Testis (tissue), 3 donors: Measurements from ENCODE around the gene TMEM256. TPM values are rescaled to one million over a fixed set of nuclear protein-coding genes. Genes with fewer than 3 reads are reported as not detected.
"Not testable (repeated sequence)": the region's sequence is repeated elsewhere in the genome, so short reads cannot be mapped to it uniquely, and the experiment has no call there.

ENCODE experiments used
- DNase-seq: peaks from one replicate; pipeline ENCODE4 v3.0.0-alpha.2; 2019
- H3K27ac ChIP-seq, 2 donors: fragments of 200-600 bp; sonication (generic); one replicate each; pipeline ENCODE4 v1.5.1; 2019
- H3K27me3 ChIP-seq: fragments of 200-600 bp; sonication (generic); one replicate; pipeline ENCODE4 v1.5.1; 2019
- H3K36me3 ChIP-seq: fragments of 200-600 bp; sonication (generic); one replicate; pipeline ENCODE4 v1.5.1; 2017; ENCODE audit warnings: low read depth; ENCODE audit errors: missing control alignments
- H3K4me1 ChIP-seq: fragments of 200-600 bp; sonication (generic); one replicate; pipeline ENCODE4 v1.5.1; 2019
- H3K4me3 ChIP-seq, 2 donors: fragments of 200-600 bp; sonication (generic); one replicate each; pipeline ENCODE4 v1.5.1; 2017 to 2019
- H3K9me3 ChIP-seq: fragments of 200-600 bp; sonication (generic); one replicate; pipeline ENCODE4 v1.5.1; 2017
- POLR2A ChIP-seq: fragments of 450-650 bp; IDR thresholded peaks from one replicate; pipeline ENCODE4 v1.6.1; 2017; ENCODE audit warnings: antibody characterized with exemption, mild to moderate bottlenecking, moderate library complexity
- WGBS, 2 donors: methylation state at CpG; one replicate each; pipeline ENCODE4 v1.1.5; 2018; 5-methylcytosine and 5-hydroxymethylcytosine counted together
- intact Hi-C: fragments of 100-400 bp; cut with DNase I; formaldehyde crosslinking; loops from one replicate; pipeline ENCODE4 v1.15.1; 2023; ENCODE audit warnings: low total_unique reads
- polyA plus RNA-seq: library from polyadenylated mRNA; stranded (reverse); fragments of 350-450 nt; fragmentation: Illumina TruSeq; extraction: RNeasy Lipid Tissue Mini Kit (QIAGEN cat#74804); gene quantifications from one replicate; pipeline ENCODE4 v1.2.3, GENCODE V29; 2014; ENCODE audit warnings: low read depth, low replicate concordance; ENCODE audit not compliant: insufficient read depth
- total RNA-seq, 2 donors: library from RNA; depleted of rRNA; stranded (reverse); fragments of >200 nt; gene quantifications; one replicate each; pipeline ENCODE4 v1.2.3, GENCODE V29; 2016
- TF ChIP-seq, protein P1 (sequence below), 3 experiments: fragments of 450-650 bp in 2 of 3; fragments of 200-600 bp in 1 of 3; sonication (generic) in 1 of 3; IDR thresholded peaks; one replicate each; pipeline ENCODE4 v1.5.1; 2016 to 2019; ENCODE audit warnings: antibody characterized with exemption in 3 of 3, mild to moderate bottlenecking in 2 of 3, moderate library complexity in 1 of 3

Gene TMEM256
- total and polyA plus RNA-seq, 3 donors from 2014 or later = 18.7 to 33.3 (median 27.3) TPM

DNA sequence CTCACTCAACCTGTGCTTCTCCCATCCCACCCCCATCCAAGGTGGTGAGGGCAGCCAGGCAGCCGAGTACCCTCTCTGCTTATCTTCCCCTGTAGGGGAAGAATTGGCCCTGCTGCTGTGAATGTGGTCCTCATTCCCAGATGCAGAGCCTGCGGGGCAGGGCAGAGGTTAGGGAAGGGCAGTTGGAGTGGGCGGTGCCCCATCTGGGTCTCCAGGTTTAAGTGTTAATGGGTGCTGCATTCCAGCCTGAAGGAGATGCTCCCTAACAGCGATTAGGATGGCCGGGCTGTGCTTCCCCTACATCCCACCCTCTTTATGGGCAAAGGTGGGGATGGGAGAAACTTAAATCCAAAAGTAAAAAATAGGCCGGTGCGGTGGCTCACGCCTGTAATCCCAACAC is 36.8 kb downstream of the TMEM256 start:
- Histone ChIP-seq H3K36me3 (no peaks in the 10 kb centered on the region), H3K9me3 (no peaks in the 10 kb centered on the region), H3K27ac (no peak overlapping the region), H3K4me1 (no peaks in the 10 kb centered on the region), H3K4me3 (no peak overlapping the region), H3K27me3 (no peaks in the 10 kb centered on the region)
- TF ChIP-seq POLR2A = no peak
- 82 to 85% methylated on average over 8 of the region's 8 CpGs for WGBS, 2 donors
- intact Hi-C loops = no loop called here
- DNase-seq = no peak

DNA sequence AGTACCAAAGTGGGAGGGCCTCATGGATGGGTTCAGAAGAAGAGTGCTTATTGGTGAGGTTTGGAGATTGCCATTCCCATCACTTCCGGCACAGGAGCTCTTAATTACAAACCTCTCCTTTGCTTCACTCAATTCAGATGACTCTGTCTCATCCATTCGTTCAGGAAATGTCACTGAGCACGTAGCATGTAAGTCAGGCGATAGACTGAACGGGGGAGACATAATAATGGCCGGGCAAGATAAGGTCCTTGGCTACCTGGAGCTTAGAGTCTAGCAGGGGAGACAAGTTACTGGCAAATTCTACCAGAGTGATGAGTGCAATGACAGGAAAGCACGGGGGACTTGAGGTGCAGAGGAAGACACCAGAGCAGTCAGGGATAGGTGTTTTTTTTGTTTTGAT is 37.9 kb downstream of the TMEM256 start:
- intact Hi-C loops = not testable (repeated sequence)

DNA sequence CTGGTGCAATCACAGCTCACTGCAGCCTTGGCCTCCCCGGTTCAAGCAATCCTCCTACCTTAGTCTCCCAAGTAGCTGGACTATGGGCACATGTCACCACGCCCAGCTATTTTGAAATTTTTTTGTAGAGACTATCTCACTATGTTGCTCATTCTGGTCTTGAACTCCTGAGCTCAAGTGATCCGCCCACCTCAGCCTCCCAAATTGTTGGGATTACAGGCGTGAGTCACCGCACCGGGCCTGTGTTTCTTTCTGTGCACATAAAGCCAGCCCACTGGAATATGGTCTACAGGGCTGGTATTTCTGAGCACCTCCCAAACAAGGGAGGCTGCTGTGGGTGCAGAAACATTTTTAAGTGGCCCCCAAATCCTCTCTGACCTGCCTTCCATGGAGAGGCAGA is 40.6 kb downstream of the TMEM256 start:
- DNase-seq = no peak
- Histone ChIP-seq H3K4me1 (no peaks in the 10 kb centered on the region), H3K4me3 (no peak overlapping the region), H3K9me3 (no peaks in the 10 kb centered on the region), H3K27ac (no peak overlapping the region), H3K27me3 (no peaks in the 10 kb centered on the region), H3K36me3 (no peaks in the 10 kb centered on the region)
- TF ChIP-seq POLR2A = no peak
- TF ChIP-seq, protein P1, sequence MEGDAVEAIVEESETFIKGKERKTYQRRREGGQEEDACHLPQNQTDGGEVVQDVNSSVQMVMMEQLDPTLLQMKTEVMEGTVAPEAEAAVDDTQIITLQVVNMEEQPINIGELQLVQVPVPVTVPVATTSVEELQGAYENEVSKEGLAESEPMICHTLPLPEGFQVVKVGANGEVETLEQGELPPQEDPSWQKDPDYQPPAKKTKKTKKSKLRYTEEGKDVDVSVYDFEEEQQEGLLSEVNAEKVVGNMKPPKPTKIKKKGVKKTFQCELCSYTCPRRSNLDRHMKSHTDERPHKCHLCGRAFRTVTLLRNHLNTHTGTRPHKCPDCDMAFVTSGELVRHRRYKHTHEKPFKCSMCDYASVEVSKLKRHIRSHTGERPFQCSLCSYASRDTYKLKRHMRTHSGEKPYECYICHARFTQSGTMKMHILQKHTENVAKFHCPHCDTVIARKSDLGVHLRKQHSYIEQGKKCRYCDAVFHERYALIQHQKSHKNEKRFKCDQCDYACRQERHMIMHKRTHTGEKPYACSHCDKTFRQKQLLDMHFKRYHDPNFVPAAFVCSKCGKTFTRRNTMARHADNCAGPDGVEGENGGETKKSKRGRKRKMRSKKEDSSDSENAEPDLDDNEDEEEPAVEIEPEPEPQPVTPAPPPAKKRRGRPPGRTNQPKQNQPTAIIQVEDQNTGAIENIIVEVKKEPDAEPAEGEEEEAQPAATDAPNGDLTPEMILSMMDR (IDR thresholded peaks at IDR 0.05) = no peak
- 89 to 94% methylated on average over 6 of the region's 6 CpGs for WGBS, 2 donors
- intact Hi-C loops = no loop called here

More for the DNA sequence above, 37.9 kb downstream of the TMEM256 start:
- H3K9me3 ChIP-seq, H3K27me3 ChIP-seq, H3K27ac ChIP-seq, H3K4me3 ChIP-seq, H3K4me1 ChIP-seq, DNase-seq, H3K36me3 ChIP-seq: not testable (repeated sequence)
- WGBS, 2 donors = 85 to 87% methylated on average over 6 of the region's 7 CpGs

DNA sequence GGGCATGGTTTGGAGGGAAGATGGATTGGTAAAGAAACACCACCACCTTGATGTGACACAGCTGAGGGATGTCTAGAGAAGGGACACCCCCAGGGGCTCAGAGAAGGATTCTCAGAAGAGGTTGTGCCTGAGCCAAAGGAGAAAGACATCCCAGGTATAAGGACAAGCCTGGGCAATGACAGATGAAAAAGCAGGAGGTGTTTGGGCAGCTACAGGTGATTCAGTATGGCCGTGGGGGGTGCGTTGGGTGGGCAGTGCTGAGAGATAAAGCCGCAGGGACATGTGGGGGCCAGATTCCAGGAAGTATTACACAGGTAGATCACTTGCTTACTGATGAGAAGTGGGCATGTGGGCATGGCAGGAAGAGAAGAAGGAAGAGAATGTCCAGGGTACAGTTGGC is 42.0 kb downstream of the TMEM256 start:
- H3K4me1 ChIP-seq = no peaks in the 10 kb centered on the region
- 82 to 92% methylated on average over 3 of the region's 3 CpGs for WGBS, 2 donors
- TF ChIP-seq, protein P1 (IDR thresholded peaks at IDR 0.05) = no peak
- no peak for TF ChIP-seq POLR2A

DNA sequence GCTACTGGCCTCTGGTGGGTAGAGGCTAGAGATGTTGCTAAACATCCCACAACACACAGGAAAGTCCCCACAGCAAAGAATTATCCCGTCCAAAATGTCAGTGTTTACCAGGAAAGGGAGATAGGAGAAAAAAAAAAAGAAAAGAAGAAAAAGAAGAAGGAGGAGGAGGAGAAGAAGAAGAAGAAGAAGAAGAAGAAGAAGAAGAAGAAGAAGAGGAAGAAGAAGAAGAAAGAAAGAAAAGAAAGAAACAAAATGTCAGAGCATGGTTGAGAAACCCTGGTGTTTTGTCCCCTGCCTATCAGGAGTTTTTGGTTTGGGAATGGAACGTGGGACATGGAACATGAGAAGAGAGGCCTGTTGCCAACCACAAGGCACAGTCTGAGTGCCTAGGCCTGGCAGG is 46.5 kb downstream of the TMEM256 start:
- no peak for DNase-seq
- intact Hi-C loops = loop anchor here (10.0 kb wide), 1 partner anchor 207 kb away; the partner anchor contains the start of gene SENP3
- H3K4me3 ChIP-seq = no peak overlapping the region
- WGBS, 2 donors = 82 to 86% methylated on average over 2 of the region's 2 CpGs
- no peaks in the 10 kb centered on the region for H3K36me3 ChIP-seq
- peaks cover 13% of the 10 kb centered on the region for H3K4me1 ChIP-seq
- TF ChIP-seq POLR2A = no peak
- TF ChIP-seq, protein P1 (IDR thresholded peaks at IDR 0.05) = no peak
- no peak overlapping the region for H3K27ac ChIP-seq
- no peaks in the 10 kb centered on the region for H3K27me3 ChIP-seq
- no peaks in the 10 kb centered on the region for H3K9me3 ChIP-seq

More for the DNA sequence above, 42.0 kb downstream of the TMEM256 start:
- DNase-seq = no peak
- Histone ChIP-seq H3K27ac (no peak overlapping the region), H3K4me3 (no peak overlapping the region), H3K36me3 (no peaks in the 10 kb centered on the region), H3K9me3 (no peaks in the 10 kb centered on the region), H3K27me3 (no peaks in the 10 kb centered on the region)
- intact Hi-C loops = no loop called here

DNA sequence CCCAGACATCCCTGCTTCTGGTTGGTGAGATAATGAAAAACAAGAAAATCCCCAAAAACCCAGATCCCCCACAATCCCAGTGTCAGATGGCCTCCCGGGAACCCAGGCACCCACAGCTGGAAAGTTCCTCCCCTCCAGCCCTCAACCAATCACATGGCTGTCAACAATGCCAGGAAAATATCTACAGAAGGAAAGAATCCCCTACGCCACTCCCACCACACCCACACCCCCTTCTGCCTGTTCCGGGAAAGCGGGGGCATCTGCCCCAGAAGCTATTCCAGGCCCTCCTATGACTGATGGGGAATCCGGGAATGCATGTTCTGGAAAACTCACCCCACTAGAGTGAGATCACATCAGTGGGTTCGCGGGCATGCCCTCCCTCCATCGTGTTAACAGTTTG is 47.1 kb downstream of the TMEM256 start:
- Histone ChIP-seq H3K4me3 (no peak overlapping the region), H3K27ac (no peak overlapping the region)
- 80 to 91% methylated on average over 7 to 8 of the region's 8 CpGs for WGBS, 2 donors

More for the DNA sequence above, 47.1 kb downstream of the TMEM256 start:
- Histone ChIP-seq H3K27me3 (no peaks in the 10 kb centered on the region), H3K9me3 (no peaks in the 10 kb centered on the region), H3K36me3 (no peaks in the 10 kb centered on the region), H3K4me1 (peaks cover 14% of the 10 kb centered on the region)
- intact Hi-C loops = loop anchor here (10.0 kb wide), 1 partner anchor 208 kb away; the partner anchor contains the start of gene SENP3
- no peak for DNase-seq
- TF ChIP-seq POLR2A = no peak
- TF ChIP-seq, protein P1 (IDR thresholded peaks at IDR 0.05) = no peak
